Stimulated activated CD4-positive, alpha-beta T cell treated with anti-CD3 and anti-CD28 coated beads, Interleukin-15, amount 100 ng/mL, for 48 hours (primary cell): Measurements from ENCODE around the gene THSD1.
"Not testable (repeated sequence)": the region's sequence is repeated elsewhere in the genome, so short reads cannot be mapped to it uniquely, and the experiment has no call there.

ENCODE experiments used
- DNase-seq, 2 donors: peaks; one replicate each; pipeline ENCODE4 v3.0.0-alpha.2; 2020; ENCODE audit warnings: low read depth in 2 of 2

Gene THSD1

GRCh38 chr13:52353193-52353592 lies 52.8 kb downstream of the THSD1 start:
- no peak for DNase-seq

GRCh38 chr13:52348983-52349780 lies 56.8 kb downstream of the THSD1 start:
- peak; percentile 8 to 18 for DNase-seq

- no peak for DNase-seq
Observed at GRCh38 chr13:52348071-52348470, 57.9 kb downstream of the THSD1 start.

GRCh38 chr13:52345631-52346251 lies 60.2 kb downstream of the THSD1 start:
- DNase-seq: no peak

GRCh38 chr13:52345048-52345447 lies 60.9 kb downstream of the THSD1 start:
- no peak for DNase-seq

- no peak for DNase-seq
Observed at GRCh38 chr13:52344108-52344507, 61.9 kb downstream of the THSD1 start.

- DNase-seq: not testable (repeated sequence)
Observed at GRCh38 chr13:52342203-52342602, 63.8 kb downstream of the THSD1 start.

- not testable (repeated sequence) for DNase-seq
Observed at GRCh38 chr13:52337828-52338455, 68.0 kb downstream of the THSD1 start.

GRCh38 chr13:52334107-52334506 lies 71.9 kb downstream of the THSD1 start:
- not testable (repeated sequence) for DNase-seq

GRCh38 chr13:52331844-52332243 lies 74.1 kb downstream of the THSD1 start:
- not testable (repeated sequence) for DNase-seq
